Testis (tissue), 3 donors: Measurements from ENCODE around the gene ISLR2. TPM values are rescaled to one million over a fixed set of nuclear protein-coding genes. Genes with fewer than 3 reads are reported as not detected.

Experiments used
- DNase-seq: peaks from one replicate; pipeline ENCODE4 v3.0.0-alpha.2; 2019
- H3K27ac ChIP-seq, 2 donors: fragments of 200-600 bp; sonication (generic); one replicate each; pipeline ENCODE4 v1.5.1; 2019
- H3K27me3 ChIP-seq: fragments of 200-600 bp; sonication (generic); one replicate; pipeline ENCODE4 v1.5.1; 2019
- H3K36me3 ChIP-seq: fragments of 200-600 bp; sonication (generic); one replicate; pipeline ENCODE4 v1.5.1; 2017; ENCODE audit warnings: low read depth; ENCODE audit errors: missing control alignments
- H3K4me1 ChIP-seq: fragments of 200-600 bp; sonication (generic); one replicate; pipeline ENCODE4 v1.5.1; 2019
- H3K4me3 ChIP-seq, 2 donors: fragments of 200-600 bp; sonication (generic); one replicate each; pipeline ENCODE4 v1.5.1; 2017 to 2019
- H3K9me3 ChIP-seq: fragments of 200-600 bp; sonication (generic); one replicate; pipeline ENCODE4 v1.5.1; 2017
- POLR2A ChIP-seq: fragments of 450-650 bp; IDR thresholded peaks from one replicate; pipeline ENCODE4 v1.6.1; 2017; ENCODE audit warnings: antibody characterized with exemption, mild to moderate bottlenecking, moderate library complexity
- WGBS, 2 donors: methylation state at CpG; one replicate each; pipeline ENCODE4 v1.1.5; 2018; 5-methylcytosine and 5-hydroxymethylcytosine counted together
- intact Hi-C: fragments of 100-400 bp; cut with DNase I; formaldehyde crosslinking; loops from one replicate; pipeline ENCODE4 v1.15.1; 2023; ENCODE audit warnings: low total_unique reads
- polyA plus RNA-seq: library from polyadenylated mRNA; stranded (reverse); fragments of 350-450 nt; fragmentation: Illumina TruSeq; extraction: RNeasy Lipid Tissue Mini Kit (QIAGEN cat#74804); gene quantifications from one replicate; pipeline ENCODE4 v1.2.3, GENCODE V29; 2014; ENCODE audit warnings: low read depth, low replicate concordance; ENCODE audit not compliant: insufficient read depth
- total RNA-seq, 2 donors: library from RNA; depleted of rRNA; stranded (reverse); fragments of >200 nt; gene quantifications; one replicate each; pipeline ENCODE4 v1.2.3, GENCODE V29; 2016
- TF ChIP-seq, protein P1 (sequence below), 3 experiments: fragments of 450-650 bp in 2 of 3; fragments of 200-600 bp in 1 of 3; sonication (generic) in 1 of 3; IDR thresholded peaks; one replicate each; pipeline ENCODE4 v1.5.1; 2016 to 2019; ENCODE audit warnings: antibody characterized with exemption in 3 of 3, mild to moderate bottlenecking in 2 of 3, moderate library complexity in 1 of 3

ISLR2 gene
- total and polyA plus RNA-seq, 3 donors from 2014 or later, result 12.8 to 26.1 (median 17.7) TPM

DNA sequence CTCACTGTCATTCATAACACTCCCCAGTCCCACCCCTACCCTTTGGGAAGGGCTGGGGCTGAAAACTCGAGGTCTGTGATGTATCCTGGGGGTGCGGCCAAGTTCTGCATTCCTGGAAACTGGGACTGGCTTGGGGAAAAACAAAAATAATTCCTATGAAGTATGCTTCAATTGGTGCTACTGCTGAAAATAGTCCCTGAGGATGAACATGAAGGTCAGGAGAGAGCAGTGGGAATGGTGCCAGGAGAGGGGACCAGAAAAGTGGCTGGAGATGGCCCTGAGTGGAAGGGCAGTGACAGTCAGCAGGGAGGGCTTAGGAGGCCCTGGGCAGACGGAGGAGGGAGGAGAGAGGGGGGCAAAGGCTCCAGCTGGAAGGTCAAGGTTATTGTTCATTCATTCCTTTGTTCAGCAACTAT is 38.3 kb downstream of the ISLR2 start:
- DNase-seq, result peak; percentile 56
- Histone ChIP-seq H3K9me3 (no peaks in the 10 kb centered on the region), H3K27ac (no peak overlapping the region), H3K4me3 (no peak overlapping the region), H3K36me3 (no peaks in the 10 kb centered on the region), H3K4me1 (peaks cover 25% of the 10 kb centered on the region), H3K27me3 (no peaks in the 10 kb centered on the region)
- intact Hi-C loops, result no loop called here
- no peak for TF ChIP-seq POLR2A
- TF ChIP-seq, protein P1, sequence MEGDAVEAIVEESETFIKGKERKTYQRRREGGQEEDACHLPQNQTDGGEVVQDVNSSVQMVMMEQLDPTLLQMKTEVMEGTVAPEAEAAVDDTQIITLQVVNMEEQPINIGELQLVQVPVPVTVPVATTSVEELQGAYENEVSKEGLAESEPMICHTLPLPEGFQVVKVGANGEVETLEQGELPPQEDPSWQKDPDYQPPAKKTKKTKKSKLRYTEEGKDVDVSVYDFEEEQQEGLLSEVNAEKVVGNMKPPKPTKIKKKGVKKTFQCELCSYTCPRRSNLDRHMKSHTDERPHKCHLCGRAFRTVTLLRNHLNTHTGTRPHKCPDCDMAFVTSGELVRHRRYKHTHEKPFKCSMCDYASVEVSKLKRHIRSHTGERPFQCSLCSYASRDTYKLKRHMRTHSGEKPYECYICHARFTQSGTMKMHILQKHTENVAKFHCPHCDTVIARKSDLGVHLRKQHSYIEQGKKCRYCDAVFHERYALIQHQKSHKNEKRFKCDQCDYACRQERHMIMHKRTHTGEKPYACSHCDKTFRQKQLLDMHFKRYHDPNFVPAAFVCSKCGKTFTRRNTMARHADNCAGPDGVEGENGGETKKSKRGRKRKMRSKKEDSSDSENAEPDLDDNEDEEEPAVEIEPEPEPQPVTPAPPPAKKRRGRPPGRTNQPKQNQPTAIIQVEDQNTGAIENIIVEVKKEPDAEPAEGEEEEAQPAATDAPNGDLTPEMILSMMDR (IDR thresholded peaks at IDR 0.05), result no peak
- 39 to 48% methylated on average over 3 of the region's 3 CpGs for WGBS, 2 donors

DNA sequence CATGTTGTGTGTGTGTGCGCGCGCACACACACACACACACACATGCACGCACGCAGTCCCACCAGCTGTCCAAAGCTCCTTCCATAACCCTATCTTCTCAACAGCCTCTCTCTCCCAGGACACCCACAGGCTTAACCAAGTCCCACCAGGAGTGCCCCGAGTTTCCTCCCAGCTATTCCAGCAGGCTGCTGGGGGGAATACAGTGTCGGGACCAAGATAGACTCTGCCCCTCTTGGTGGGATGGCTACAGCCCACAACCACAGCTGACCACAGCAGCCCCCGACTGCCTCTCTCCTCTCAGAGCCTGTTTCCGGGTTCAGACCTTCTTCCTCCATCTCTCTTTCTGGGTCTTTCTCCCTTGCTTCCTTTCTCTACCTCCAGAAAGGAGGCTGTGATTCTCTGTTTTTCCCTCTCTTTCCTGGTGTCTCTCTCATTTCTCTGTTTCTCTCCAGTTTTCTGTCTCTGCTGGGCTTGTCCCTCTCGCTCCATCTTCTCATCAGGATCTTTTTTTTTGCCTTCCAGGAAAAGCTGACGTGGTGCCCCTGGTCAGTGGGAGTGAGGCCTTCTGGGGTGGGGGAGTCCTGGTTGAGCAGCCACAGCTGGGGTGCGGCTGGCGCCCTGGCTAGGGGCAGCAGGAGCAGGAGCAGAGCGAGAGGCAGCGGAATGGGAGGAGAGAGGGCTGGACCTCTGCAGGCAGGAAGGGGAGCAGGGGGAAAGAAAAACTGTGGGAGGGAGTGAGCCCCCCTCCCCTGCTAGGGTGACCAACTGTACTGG is 39.9 kb downstream of the ISLR2 start:
- H3K4me1 ChIP-seq, result peaks cover 31% of the 10 kb centered on the region

DNA sequence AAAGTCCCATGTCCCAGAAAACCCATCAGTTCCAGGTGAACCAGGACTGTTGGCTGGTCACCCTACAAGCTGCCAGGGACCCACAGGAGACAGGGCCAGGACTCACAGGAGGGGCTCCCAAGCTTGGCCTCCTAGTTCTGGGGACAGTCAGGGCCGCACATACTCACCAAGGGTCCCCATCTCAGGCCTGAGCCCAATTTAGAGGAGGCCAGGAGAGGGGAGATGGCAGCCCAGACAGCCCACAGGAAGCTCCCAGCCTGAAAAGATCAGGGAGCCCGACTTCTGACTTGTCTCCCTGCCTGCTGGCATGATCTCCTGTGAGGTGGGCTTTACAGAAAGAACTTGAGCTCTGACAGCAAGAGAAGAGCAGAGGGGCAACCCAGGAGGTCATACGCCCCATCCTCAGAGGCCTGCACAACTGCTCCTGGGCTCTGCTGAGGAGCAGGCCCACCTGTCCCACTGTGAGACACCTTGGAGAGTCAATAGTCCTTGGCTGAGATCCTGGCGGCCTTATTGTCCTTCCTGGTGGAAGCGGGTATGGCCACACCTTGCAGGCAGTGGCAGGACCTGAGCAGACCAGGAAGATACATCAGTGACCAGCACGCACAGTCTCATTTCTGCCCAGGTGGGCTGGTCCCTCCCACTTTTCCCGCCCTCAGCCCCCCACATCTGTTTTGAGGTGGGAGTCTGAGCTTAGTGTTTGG is 40.6 kb downstream of the ISLR2 start:
- Histone ChIP-seq H3K27me3 (no peaks in the 10 kb centered on the region), H3K36me3 (no peaks in the 10 kb centered on the region), H3K4me3 (no peak overlapping the region), H3K9me3 (no peaks in the 10 kb centered on the region), H3K27ac (no peak overlapping the region), H3K4me1 (peaks cover 36% of the 10 kb centered on the region)
- intact Hi-C loops, result no loop called here
- TF ChIP-seq, protein P1 (IDR thresholded peaks at IDR 0.05), result no peak
- no peak for TF ChIP-seq POLR2A
- WGBS, 2 donors, result 88 to 95% methylated on average over 4 to 7 of the region's 7 CpGs
- DNase-seq, result peak; percentile 8

More for the DNA sequence above, 39.9 kb downstream of the ISLR2 start:
- no peaks in the 10 kb centered on the region for H3K36me3 ChIP-seq
- H3K27ac ChIP-seq, result no peak overlapping the region
- no peak for TF ChIP-seq POLR2A
- TF ChIP-seq, protein P1 (IDR thresholded peaks at IDR 0.05), result no peak
- H3K9me3 ChIP-seq, result no peaks in the 10 kb centered on the region
- DNase-seq, result peak; percentile 11
- H3K27me3 ChIP-seq, result no peaks in the 10 kb centered on the region
- intact Hi-C loops, result no loop called here
- WGBS, 2 donors, result 83% methylated on average over 15 of the region's 15 CpGs
- no peak overlapping the region for H3K4me3 ChIP-seq

DNA sequence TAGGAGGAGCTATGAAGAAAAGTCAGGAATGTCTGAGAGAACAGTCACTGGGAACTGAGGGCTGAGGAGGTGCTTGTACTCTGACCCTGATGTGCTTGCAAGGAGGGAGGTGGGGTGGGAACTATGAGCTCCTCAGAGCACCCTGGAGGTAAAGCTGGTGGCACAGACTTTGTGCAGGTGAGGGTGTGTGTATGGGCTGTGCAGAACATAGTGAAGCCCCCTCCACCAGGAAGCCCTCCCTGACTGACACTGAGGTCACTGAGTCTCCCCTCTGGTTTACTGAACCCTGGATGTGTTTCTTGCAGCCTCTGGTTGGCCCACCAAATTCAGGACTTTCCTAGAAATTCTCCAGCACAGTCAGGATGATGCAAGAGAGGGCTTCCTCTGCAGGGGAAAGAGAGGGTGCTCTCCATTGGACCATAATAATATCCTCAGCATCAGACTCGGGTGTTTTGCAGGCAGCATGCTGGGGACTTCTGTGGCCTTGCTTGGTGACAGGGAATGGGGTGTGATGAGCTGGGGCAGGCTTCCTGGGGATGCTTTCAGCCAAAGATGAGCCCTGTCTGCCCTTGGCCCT is 41.7 kb downstream of the ISLR2 start:
- peak overlapping the region; percentile 72 to 83 for H3K27ac ChIP-seq
- peaks cover 44% of the 10 kb centered on the region for H3K4me1 ChIP-seq
- H3K9me3 ChIP-seq, result no peaks in the 10 kb centered on the region
- no peak overlapping the region for H3K4me3 ChIP-seq
- intact Hi-C loops, result no loop called here
- TF ChIP-seq, protein P1 (IDR thresholded peaks at IDR 0.05), result no peak
- no peak for TF ChIP-seq POLR2A
- no peak for DNase-seq
- no peaks in the 10 kb centered on the region for H3K27me3 ChIP-seq
- 70 to 73% methylated on average over 1 of the region's 1 CpG for WGBS, 2 donors
- no peaks in the 10 kb centered on the region for H3K36me3 ChIP-seq
